WTC11 (cell line): ENCODE data around the gene CNOT1. TPM values are rescaled to one million over a fixed set of nuclear protein-coding genes. Genes with fewer than 3 reads are reported as not detected.

Experiments
- ATAC-seq: fragments of 200-7000 bp; cut with Tn5 transposase; 2 replicates; pipeline ENCODE4 v1.10.0; 2021; ENCODE audit warnings: mild to moderate bottlenecking, moderate library complexity
- CTCF ChIA-PET: fragments of 300-600 bp; sonication (Branson Sonifier 250); formaldehyde crosslinking; loops from one replicate; lab custom pipeline; 2021; ENCODE audit warnings: antibody characterized with exemption; lab: Charles Lee
- POLR2A ChIA-PET: fragments of 350-600 bp; sonication (Branson Sonifier 250); formaldehyde crosslinking; loops from one replicate; lab custom pipeline; 2021; ENCODE audit warnings: antibody characterized with exemption; lab: Charles Lee
- DNase-seq: peaks from one replicate; pipeline ENCODE4 v3.0.0; 2021; ENCODE audit warnings: low spot score
- H3K27ac Mint-ChIP-seq: 2 replicates; pipeline ENCODE4 v1.8.0; 2021; ENCODE audit warnings: mixed read lengths
- H3K27me3 Mint-ChIP-seq: 2 replicates; pipeline ENCODE4 v1.8.0; 2021; ENCODE audit warnings: low read depth, mild to moderate bottlenecking, moderate library complexity, mixed read lengths
- H3K36me3 Mint-ChIP-seq: 2 replicates; pipeline ENCODE4 v1.8.0; 2021; ENCODE audit warnings: mixed read lengths
- H3K4me1 Mint-ChIP-seq: 2 replicates; pipeline ENCODE4 v1.8.0; 2022; ENCODE audit warnings: mixed read lengths
- H3K4me3 Mint-ChIP-seq: 2 replicates; pipeline ENCODE4 v1.8.0; 2021; ENCODE audit warnings: mild to moderate bottlenecking, moderate library complexity, mixed read lengths
- H3K9me3 Mint-ChIP-seq: 2 replicates; pipeline ENCODE4 v1.8.0; 2021; ENCODE audit warnings: mixed read lengths
- FOXP1 ChIP-seq: sonication (generic); formaldehyde crosslinking; IDR thresholded peaks from 2 replicates; pipeline ENCODE4 v1.8.0; 2022; ENCODE audit warnings: missing genetic modification reagents, mild to moderate bottlenecking, moderate library complexity, borderline replicate concordance
- IRF1 ChIP-seq: sonication (generic); formaldehyde crosslinking; IDR thresholded peaks from 2 replicates; pipeline ENCODE4 v1.8.0; 2023; ENCODE audit warnings: missing genetic modification reagents
- JAZF1 ChIP-seq: fragments of 250-450 bp; sonication (Bioruptor Pico); IDR thresholded peaks from 2 replicates; pipeline ENCODE4 v1.9.0; 2021; ENCODE audit warnings: moderate library complexity, mild to moderate bottlenecking, inconsistent platforms
- NFE2L1 ChIP-seq: sonication (generic); formaldehyde crosslinking; IDR thresholded peaks from 2 replicates; pipeline ENCODE4 v1.8.1; 2023; ENCODE audit warnings: missing genetic modification reagents
- NFYB ChIP-seq: sonication (generic); formaldehyde crosslinking; conservative IDR thresholded peaks from 2 replicates; pipeline ENCODE4 v1.8.0; 2022; ENCODE audit warnings: low read depth, missing genetic modification reagents
- PRRX2 ChIP-seq: fragments of 250-450 bp; sonication (Bioruptor Pico); IDR thresholded peaks from 2 replicates; pipeline ENCODE4 v1.8.0; 2021; ENCODE audit warnings: mild to moderate bottlenecking
- SMAD3 ChIP-seq: sonication (generic); formaldehyde crosslinking; IDR thresholded peaks from 2 replicates; pipeline ENCODE4 v1.8.0; 2022; ENCODE audit warnings: missing genetic modification reagents, mild to moderate bottlenecking, borderline replicate concordance
- SP1 ChIP-seq: sonication (generic); formaldehyde crosslinking; conservative IDR thresholded peaks from 2 replicates; pipeline ENCODE4 v1.8.1; 2022; ENCODE audit warnings: missing genetic modification reagents
- TEAD4 ChIP-seq: sonication (generic); formaldehyde crosslinking; IDR thresholded peaks from 2 replicates; pipeline ENCODE4 v1.8.0; 2022; ENCODE audit warnings: mild to moderate bottlenecking, missing genetic modification reagents
- ZBTB21 ChIP-seq: sonication (generic); formaldehyde crosslinking; IDR thresholded peaks from 2 replicates; pipeline ENCODE4 v1.8.1; 2023; ENCODE audit warnings: mild to moderate bottlenecking, missing genetic modification reagents, borderline replicate concordance
- ZNF219 ChIP-seq: sonication (generic); formaldehyde crosslinking; IDR thresholded peaks from 2 replicates; pipeline ENCODE4 v1.8.0; 2023; ENCODE audit warnings: missing genetic modification reagents, mild to moderate bottlenecking, borderline replicate concordance
- ZNF232 ChIP-seq: sonication (generic); formaldehyde crosslinking; IDR thresholded peaks from 2 replicates; pipeline ENCODE4 v1.8.0; 2022; ENCODE audit warnings: mild to moderate bottlenecking, missing genetic modification reagents
- ZNF281 ChIP-seq: sonication (generic); formaldehyde crosslinking; IDR thresholded peaks from 2 replicates; pipeline ENCODE4 v1.8.0; 2023; ENCODE audit warnings: mild to moderate bottlenecking, missing genetic modification reagents
- ZNF416 ChIP-seq: fragments of 250-450 bp; sonication (Bioruptor Pico); IDR thresholded peaks from 2 replicates; pipeline ENCODE4 v1.9.0; 2021; ENCODE audit warnings: mild to moderate bottlenecking, inconsistent platforms
- total RNA-seq: library from RNA; stranded (reverse); gene quantifications from 3 replicates; pipeline ENCODE4 v1.2.3, GENCODE V29; 2021
- TF ChIP-seq, protein P1 (sequence below): sonication (generic); formaldehyde crosslinking; IDR thresholded peaks from 2 replicates; pipeline ENCODE4 v1.8.0; 2022; ENCODE audit warnings: mild to moderate bottlenecking, missing genetic modification reagents
- TF ChIP-seq, protein P2 (sequence below): fragments of 250-450 bp; sonication (Bioruptor Pico); IDR thresholded peaks from 2 replicates; pipeline ENCODE4 v1.9.0; 2021; ENCODE audit warnings: mild to moderate bottlenecking
- TF ChIP-seq, protein P3 (sequence below): sonication (generic); formaldehyde crosslinking; IDR thresholded peaks from 2 replicates; pipeline ENCODE4 v1.8.1; 2023; ENCODE audit warnings: mild to moderate bottlenecking, missing genetic modification reagents, moderate library complexity
- TF ChIP-seq, protein P4 (sequence below): fragments of 250-450 bp; sonication (Bioruptor Pico); IDR thresholded peaks from 2 replicates; pipeline ENCODE4 v1.9.0; 2021; ENCODE audit warnings: mild to moderate bottlenecking, borderline replicate concordance

Gene CNOT1
- total RNA-seq, 1 experiment from 2014 or later = 314 TPM

- CTCF ChIA-PET = interaction anchor here (0.5 kb wide), 1 partner anchor 9 kb away, joined by 3 read pairs; no protein-coding TSS in a partner anchor
- no peak for DNase-seq
- ATAC-seq = no peak
These were observed 81.2 kb downstream of the CNOT1 start for GRCh38 chr16:58548378-58548777.

DNA sequence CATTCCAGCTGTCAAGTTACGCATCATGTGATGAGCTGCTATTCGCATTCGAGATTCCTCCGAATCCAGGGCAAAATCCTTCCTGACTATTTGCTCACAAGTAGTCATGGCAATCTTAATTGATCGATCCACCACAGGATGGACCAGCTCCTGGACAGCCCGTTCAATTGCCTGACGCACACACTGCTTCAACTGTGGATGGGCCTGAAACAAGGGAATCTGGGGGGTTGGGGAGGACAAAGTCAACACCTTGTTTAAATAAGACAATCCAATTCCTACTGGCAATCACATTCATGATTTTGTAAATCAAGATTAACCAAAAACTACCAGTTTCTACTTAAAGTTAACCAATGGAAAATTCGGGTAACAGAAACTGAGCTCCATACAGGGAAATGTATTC, 85.9 kb downstream of the CNOT1 start:
- H3K36me3 Mint-ChIP-seq = peaks cover 91% of the 10 kb centered on the region
- no peak overlapping the region for H3K27ac Mint-ChIP-seq
- no peaks in the 10 kb centered on the region for H3K9me3 Mint-ChIP-seq
- CTCF ChIA-PET = interaction anchor here (0.9 to 1.2 kb wide), 2 partner anchors 16 to 213 kb away, joined by 3 read pairs; no protein-coding TSS in a partner anchor
- H3K4me1 Mint-ChIP-seq = no peaks in the 10 kb centered on the region
- DNase-seq = no peak
- no peak for ATAC-seq
- POLR2A ChIA-PET = no interaction called here
- H3K27me3 Mint-ChIP-seq = no peaks in the 10 kb centered on the region
- H3K4me3 Mint-ChIP-seq = no peak overlapping the region
- no peak for TF ChIP-seq IRF1 (CRISPR knock-in tag)
- no peak for TF ChIP-seq ZNF281 (CRISPR knock-in tag)
- no peak for TF ChIP-seq SP1

More at GRCh38 chr16:58548378-58548777, 81.2 kb downstream of the CNOT1 start:
- no peak overlapping the region for H3K27ac Mint-ChIP-seq
- no peak overlapping the region for H3K4me3 Mint-ChIP-seq
- no peaks in the 10 kb centered on the region for H3K27me3 Mint-ChIP-seq
- H3K36me3 Mint-ChIP-seq = peaks cover 90% of the 10 kb centered on the region
- POLR2A ChIA-PET = no interaction called here
- TF ChIP-seq ZNF219 (CRISPR knock-in tag) (no peak), NFYB (CRISPR knock-in tag) (no peak), ZNF232 (no peak), PRRX2 (CRISPR knock-in tag) (no peak), TEAD4 (CRISPR knock-in tag) (no peak), SMAD3 (no peak), ZBTB21 (CRISPR knock-in tag) (no peak), ZNF416 (no peak), JAZF1 (CRISPR knock-in tag) (no peak), NFE2L1 (no peak), FOXP1 (CRISPR knock-in tag) (no peak)
- TF ChIP-seq, protein P1, sequence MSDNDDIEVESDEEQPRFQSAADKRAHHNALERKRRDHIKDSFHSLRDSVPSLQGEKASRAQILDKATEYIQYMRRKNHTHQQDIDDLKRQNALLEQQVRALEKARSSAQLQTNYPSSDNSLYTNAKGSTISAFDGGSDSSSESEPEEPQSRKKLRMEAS (CRISPR knock-in tag) = no peak
- TF ChIP-seq, protein P2, sequence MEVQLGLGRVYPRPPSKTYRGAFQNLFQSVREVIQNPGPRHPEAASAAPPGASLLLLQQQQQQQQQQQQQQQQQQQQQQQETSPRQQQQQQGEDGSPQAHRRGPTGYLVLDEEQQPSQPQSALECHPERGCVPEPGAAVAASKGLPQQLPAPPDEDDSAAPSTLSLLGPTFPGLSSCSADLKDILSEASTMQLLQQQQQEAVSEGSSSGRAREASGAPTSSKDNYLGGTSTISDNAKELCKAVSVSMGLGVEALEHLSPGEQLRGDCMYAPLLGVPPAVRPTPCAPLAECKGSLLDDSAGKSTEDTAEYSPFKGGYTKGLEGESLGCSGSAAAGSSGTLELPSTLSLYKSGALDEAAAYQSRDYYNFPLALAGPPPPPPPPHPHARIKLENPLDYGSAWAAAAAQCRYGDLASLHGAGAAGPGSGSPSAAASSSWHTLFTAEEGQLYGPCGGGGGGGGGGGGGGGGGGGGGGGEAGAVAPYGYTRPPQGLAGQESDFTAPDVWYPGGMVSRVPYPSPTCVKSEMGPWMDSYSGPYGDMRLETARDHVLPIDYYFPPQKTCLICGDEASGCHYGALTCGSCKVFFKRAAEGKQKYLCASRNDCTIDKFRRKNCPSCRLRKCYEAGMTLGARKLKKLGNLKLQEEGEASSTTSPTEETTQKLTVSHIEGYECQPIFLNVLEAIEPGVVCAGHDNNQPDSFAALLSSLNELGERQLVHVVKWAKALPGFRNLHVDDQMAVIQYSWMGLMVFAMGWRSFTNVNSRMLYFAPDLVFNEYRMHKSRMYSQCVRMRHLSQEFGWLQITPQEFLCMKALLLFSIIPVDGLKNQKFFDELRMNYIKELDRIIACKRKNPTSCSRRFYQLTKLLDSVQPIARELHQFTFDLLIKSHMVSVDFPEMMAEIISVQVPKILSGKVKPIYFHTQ (CRISPR knock-in tag) = no peak
- TF ChIP-seq, protein P3, sequence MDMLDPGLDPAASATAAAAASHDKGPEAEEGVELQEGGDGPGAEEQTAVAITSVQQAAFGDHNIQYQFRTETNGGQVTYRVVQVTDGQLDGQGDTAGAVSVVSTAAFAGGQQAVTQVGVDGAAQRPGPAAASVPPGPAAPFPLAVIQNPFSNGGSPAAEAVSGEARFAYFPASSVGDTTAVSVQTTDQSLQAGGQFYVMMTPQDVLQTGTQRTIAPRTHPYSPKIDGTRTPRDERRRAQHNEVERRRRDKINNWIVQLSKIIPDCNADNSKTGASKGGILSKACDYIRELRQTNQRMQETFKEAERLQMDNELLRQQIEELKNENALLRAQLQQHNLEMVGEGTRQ (CRISPR knock-in tag) = no peak
- TF ChIP-seq, protein P4, sequence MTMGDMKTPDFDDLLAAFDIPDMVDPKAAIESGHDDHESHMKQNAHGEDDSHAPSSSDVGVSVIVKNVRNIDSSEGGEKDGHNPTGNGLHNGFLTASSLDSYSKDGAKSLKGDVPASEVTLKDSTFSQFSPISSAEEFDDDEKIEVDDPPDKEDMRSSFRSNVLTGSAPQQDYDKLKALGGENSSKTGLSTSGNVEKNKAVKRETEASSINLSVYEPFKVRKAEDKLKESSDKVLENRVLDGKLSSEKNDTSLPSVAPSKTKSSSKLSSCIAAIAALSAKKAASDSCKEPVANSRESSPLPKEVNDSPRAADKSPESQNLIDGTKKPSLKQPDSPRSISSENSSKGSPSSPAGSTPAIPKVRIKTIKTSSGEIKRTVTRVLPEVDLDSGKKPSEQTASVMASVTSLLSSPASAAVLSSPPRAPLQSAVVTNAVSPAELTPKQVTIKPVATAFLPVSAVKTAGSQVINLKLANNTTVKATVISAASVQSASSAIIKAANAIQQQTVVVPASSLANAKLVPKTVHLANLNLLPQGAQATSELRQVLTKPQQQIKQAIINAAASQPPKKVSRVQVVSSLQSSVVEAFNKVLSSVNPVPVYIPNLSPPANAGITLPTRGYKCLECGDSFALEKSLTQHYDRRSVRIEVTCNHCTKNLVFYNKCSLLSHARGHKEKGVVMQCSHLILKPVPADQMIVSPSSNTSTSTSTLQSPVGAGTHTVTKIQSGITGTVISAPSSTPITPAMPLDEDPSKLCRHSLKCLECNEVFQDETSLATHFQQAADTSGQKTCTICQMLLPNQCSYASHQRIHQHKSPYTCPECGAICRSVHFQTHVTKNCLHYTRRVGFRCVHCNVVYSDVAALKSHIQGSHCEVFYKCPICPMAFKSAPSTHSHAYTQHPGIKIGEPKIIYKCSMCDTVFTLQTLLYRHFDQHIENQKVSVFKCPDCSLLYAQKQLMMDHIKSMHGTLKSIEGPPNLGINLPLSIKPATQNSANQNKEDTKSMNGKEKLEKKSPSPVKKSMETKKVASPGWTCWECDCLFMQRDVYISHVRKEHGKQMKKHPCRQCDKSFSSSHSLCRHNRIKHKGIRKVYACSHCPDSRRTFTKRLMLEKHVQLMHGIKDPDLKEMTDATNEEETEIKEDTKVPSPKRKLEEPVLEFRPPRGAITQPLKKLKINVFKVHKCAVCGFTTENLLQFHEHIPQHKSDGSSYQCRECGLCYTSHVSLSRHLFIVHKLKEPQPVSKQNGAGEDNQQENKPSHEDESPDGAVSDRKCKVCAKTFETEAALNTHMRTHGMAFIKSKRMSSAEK (CRISPR knock-in tag) = no peak
- TF ChIP-seq, all 79 proteins: peak for 0
- H3K4me1 Mint-ChIP-seq = no peaks in the 10 kb centered on the region
- no peaks in the 10 kb centered on the region for H3K9me3 Mint-ChIP-seq
